NOMO-1 treated with dmso at 0.1 percent for 144 hours (cell line): Measurements from ENCODE around the gene FBXO28.

Experiments
- DNase-seq: peaks from one replicate; lab custom pipeline; 2025; ENCODE audit not compliant: unreplicated experiment; lab: John Stamatoyannopoulos, UW

The FBXO28 gene

DNA sequence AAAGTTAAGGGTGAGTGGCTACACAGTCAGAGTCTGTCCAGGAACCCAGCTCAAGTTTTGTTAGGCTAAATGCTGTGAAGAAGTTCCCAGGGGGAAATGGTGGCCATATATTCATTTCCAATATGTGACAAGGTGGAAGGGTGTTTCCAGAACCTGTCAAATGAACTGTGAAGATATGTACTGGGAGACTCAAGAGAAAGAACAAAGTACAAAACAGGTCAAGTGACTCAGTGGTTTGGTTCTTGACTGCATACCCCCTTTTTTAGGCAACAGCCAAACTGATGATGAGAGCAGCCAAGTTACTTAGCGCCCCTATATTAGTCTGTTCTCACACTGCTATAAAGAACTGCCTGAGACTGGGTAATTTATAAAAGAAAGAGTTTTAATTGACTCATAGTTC lies 18.6 kb upstream of the FBXO28 start:
- no peak for DNase-seq

DNA sequence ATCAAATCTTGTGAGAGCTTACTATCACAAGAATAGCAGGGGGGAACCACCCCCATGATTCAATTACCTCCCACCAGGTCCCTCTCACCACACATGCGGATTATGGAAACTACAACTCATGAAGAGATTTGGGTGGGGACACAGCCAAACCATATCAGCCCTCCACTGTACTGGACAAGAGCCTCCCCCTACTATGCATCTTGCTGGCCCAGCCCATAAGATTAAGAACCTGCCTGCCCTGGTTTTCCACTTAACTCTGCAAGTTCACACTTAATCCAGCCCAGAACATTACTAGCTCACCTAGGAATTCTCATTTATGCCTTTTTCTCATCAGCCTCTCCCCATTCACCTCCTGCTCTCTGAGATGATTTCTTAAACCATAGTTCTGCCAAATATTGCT lies 18.0 kb upstream of the FBXO28 start:
- no peak for DNase-seq

DNA sequence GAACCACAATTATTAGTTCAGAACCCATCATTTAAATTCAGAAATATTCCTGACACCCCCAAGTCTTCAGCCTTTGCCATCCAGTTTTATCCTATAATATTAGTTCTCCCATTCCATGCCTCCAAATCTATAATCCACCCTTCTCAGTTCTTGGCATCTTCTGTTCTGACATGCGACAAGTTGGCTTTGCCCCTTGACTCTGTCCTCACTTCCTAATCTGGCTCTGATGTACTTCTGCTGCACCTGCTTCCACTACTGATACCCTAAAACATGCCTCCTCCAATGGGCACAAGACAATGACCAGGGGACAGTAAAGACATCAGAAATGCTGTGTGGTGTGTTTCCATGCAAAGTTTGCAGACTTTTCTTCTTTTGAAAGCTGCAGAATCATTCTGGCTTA lies 17.1 kb upstream of the FBXO28 start:
- DNase-seq = no peak

DNA sequence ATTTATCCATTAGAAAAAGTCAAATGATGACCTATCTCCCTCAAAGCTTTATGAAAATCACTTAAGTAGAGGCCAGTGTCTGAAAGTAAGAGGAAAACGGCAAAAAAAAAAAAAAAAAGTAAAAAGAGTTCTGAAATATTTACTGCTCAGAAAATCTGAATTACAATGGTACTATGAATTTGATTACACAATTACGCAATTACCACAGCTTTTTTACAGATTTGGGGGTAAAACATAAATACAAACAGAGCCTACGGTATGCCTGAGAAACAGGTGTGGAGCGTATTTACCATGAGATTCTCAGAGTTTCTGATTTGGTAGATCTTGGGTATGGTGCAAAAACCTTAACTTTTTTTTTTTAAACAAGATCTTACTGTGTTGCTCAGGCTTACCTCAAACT lies 15.9 kb upstream of the FBXO28 start:
- no peak for DNase-seq

DNA sequence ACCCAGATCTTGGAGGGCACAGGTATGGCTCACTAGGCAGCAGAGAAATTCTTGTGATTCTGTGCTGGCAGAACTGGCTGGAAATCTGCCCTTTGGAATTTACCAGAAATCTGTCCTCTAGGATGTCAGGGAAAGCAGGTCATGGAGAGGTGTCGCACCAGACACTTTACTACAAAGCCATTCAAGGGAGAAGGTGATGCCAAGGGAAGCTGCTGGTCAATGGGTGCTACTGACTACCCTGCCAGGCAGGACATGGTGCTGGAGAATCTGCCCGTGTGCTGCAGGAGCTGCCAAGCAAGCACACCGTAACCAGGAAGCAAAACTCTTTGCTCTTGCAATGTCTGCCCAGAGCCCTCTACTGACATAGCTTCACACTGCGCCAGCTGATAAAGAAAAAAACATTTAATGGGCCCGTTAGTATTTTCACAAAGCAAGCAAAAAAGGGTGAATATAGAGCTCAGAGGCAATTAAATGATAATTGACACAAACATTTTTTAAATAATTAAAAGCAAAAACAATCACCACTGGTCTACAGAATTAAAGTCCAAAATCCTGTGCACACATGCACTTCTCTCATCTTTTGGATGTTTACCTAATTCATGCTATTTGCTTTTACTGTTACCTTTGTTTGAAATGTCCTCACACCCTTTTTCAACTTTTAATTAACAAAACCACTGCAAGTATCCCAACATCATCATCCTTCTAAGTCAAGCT lies 7.2 kb upstream of the FBXO28 start:
- DNase-seq = peak; percentile 56

DNA sequence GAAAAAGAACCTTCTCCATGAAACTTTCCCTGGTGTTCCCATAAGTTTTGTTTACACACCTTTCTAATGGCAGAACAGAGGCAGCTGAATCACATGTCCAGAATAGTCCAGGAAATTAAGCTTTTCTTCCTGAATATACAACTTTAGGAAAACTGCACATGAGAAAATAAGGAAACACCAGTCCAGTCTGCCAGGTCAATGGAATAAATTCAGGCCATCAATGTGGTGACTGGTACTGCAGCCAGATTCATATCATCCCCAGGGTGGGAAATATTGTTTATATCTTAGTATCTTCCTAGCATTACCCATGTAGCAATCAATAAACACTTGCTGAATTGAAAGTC lies 6.7 kb upstream of the FBXO28 start:
- no peak for DNase-seq

DNA sequence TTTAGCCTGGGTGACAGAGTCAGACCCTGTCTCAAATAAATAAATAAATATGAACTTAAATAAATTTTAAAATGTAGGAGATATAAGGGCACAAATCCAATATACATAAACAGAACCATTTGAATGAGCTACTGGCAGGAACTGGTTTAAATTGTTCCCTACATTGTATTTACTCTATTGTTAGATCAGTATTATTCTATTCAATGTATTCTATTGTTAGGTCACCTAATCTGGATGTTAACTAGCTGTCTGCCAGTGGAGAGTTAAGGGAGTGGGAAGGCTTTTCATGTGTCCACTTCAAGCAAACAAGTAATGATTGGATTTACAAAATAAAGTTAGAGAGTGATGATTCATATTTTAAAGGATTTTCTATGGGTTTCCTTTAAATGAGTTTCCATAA lies 4.9 kb upstream of the FBXO28 start:
- no peak for DNase-seq

DNA sequence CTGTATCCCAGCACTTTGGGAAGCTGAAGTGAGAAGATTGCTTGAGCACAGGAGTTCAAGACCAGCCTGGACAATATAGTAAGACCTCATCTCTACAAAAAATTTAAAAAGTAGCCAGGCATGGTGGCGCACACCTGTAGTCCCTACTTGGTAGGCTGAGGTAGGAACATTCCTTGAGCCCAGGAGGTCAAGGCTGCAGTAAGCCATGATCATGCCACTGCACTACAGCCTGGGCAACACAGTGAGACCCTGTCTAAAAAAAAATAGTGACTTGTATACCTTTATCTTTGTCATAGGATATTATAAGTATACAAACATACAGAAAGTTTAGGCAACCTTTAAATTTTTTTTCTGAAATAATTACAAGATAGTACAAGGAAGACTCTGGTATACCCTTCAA lies 3.9 kb upstream of the FBXO28 start:
- DNase-seq = no peak

DNA sequence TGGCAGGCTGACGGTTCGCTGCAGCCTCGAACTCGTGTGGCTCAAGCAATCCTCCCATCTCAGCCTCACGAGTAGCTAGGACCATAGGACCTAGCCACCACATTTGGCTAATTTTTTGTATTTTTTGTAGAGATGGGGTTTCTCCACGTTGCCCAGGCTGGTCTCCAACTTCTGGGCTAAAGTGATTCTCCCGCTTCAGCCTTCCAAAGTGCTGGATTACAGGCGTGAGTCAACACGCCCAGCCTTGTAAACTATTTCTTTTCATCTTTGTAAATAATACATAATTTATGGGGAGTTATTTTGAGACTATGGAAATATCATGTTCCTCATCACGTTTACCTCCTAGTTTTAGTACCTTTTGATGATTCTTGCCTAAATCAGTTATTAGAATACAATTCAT lies 906 bp upstream of the FBXO28 start:
- no peak for DNase-seq

DNA sequence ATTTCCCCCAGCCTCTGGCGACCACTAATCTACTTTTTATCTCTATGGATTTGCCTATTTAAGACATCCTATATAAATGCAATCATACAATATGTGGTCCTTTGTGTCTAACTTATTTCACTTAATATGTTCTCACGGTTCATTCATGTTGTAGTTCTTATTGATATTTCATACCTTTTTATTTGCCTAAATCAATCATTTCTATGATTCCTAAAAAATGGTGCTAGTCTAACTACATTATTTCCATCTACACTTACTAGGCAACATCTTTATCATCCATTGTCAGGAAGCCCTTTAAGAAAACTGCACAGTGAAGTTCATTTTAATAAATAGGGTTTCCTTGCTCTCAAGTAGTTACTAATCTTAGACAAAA lies 380 bp upstream of the FBXO28 start:
- DNase-seq = no peak

DNA sequence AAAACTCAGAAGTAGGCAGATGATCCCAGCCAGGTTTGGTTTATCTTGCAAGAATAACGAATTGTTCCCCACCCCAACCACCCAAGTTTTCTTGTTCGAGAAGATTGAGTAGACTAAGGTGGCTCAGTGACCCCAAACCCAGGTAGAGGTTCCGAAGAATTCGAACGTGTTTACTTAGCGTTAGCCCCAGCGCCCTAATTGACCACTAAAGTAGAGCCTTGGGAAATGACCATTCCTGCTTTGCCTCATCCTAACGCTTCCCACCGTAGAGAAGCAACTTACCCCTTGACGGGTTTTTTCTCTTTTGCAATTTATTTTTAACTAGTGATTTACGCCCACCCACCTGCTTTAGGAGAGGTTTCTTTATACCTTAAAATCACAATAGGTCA lies 870 bp downstream of the FBXO28 start:
- DNase-seq = no peak

DNA sequence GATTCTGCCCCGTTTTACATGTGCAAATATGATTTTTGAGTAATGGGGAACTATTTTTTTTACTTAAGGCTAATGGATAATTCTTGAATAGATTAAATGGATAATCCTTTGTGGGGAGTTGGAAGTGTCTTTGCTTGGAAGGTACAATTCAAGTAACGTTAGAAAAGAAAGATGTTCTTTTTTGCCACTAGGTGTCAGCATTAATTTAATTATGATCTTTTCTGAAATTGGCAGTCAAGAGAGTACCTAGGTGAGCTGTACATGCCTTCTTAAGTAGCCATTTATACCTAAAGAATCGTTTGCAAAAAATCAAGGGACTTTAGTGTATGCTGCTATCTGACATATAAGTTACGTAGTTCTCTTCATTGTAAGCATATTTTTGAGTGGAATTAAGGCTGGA lies 2.2 kb downstream of the FBXO28 start:
- peak; percentile 31 for DNase-seq

DNA sequence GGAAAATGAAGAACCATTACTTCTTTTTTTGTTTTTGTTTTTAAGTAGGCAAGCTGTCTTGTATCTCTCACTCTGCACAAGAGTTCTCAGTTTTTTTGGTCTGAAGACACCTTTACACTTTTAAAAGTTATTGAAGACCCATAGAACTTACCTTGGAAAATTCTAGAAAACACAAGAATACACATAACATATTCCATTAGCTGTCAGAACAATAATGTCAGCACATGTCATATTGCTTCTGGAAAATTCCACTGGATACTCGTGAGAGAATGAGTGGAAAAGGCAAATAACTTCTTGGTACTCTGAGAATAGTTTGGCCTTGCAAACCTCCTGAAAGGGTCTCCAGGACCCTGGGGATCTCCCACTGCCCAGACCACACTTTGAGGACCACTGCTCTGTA lies 4.8 kb downstream of the FBXO28 start:
- DNase-seq = no peak

DNA sequence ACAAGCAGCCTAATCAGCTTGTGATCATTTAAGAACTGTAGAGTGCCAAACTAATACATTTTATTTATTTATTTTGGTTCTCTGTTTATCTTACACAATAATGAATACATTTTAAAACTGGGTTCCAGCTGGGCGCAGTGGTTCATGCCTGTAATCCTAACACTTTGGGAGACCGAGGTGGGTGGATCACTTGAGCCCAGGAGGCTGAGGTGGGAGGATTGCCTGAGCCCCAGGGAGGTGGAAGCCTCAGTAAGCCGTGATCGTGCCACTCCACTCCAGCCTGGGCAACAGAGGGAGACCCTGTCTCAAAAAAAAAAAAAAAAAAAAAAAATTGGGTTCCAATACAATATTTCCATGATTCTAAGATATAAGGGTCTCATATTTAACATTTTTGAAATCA lies 9.2 kb downstream of the FBXO28 start:
- no peak for DNase-seq

DNA sequence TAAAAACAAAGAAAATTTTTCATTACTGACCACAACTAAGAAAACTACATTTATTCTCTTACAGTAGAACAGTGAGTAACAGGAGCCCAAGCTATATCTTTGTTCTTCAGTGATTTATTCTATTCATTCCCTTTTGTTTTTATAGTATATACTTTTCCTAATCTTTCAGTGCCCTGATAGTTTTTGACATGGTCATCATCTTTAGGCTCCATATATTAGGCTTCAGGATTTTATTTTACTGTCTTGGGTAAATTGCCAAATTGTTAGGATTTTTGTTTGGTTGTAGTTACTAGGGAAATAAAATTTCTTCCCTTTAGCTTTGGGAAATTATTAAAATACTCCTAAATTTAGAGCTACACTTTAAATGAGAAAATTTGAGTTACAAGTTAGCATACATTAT lies 10.3 kb downstream of the FBXO28 start:
- no peak for DNase-seq

DNA sequence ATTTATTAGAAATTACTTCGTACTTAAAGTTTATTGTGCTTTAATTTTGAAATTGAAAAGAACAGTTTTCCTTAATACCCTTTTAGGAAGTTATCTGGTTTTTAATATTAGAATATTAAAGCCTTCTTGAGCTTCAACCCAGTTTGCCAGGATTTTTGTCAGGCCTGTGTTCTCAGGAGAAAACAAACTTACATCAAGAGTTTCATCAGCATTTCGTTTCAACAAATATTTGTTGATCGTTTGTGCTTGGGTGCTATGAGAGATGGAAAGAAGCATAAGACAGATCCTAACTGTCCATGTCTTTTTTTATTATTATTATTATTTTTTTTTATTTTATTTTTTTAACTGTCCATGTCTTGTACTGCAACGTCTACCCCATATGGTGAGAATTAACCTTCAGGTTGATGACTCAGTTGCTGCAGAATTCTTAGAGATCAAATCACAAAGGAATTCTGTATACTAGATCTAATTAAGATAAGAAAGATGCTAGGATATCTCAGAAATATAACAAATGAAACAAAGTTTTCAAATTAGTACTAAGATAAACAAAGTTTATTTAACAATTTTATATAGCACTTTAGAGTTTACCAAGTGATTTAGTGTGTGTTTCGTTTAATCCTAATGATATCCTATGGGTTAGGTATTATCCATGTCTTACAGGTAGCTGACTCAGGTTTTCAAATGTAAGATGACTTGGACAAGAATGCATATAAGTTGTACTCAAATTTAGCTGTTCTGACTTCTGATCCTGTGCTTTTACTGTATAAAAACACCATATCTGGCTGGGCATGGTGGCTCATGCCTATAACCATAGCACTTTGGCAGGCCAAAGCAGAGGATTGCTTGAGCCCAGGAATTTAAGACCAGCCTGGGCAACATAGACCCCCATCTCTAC lies 14.3 kb downstream of the FBXO28 start:
- DNase-seq = no peak

DNA sequence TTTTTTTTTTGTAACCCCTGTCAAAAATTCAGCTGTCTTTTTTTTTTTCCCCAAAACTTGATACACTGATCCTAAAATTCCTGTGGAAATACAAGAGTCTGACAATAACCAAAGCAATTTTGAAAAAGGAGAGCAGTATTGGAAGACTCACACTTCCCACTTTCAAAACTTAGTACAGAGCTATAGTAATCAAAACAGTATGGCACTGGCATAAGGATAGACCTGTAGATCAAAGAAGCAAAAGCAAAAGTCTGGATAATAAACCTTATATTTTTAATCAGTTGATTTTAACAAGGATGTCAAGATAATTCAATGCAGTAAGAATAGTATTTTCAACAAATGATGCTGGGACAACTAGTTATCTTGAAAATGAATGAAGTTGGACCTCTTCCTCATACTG lies 17.3 kb downstream of the FBXO28 start:
- DNase-seq = no peak

DNA sequence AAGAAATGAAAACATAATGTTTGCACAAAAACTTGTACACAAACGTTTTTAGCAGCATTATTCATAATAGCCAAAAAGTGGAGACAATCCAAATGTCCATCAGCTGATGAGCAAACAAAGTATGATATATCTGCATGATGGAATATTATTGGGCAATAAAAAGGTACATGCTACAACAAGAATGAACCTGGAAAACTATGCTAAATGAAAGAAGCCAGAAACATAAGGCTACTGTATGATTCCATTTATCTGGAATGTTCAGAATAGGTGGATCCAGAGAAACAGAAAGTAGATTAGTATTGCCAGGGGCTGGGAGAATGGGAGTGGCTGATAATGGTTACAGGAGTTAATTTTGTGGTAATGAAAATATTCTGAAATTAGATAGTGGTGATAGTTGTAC lies 19.0 kb downstream of the FBXO28 start:
- DNase-seq = no peak

DNA sequence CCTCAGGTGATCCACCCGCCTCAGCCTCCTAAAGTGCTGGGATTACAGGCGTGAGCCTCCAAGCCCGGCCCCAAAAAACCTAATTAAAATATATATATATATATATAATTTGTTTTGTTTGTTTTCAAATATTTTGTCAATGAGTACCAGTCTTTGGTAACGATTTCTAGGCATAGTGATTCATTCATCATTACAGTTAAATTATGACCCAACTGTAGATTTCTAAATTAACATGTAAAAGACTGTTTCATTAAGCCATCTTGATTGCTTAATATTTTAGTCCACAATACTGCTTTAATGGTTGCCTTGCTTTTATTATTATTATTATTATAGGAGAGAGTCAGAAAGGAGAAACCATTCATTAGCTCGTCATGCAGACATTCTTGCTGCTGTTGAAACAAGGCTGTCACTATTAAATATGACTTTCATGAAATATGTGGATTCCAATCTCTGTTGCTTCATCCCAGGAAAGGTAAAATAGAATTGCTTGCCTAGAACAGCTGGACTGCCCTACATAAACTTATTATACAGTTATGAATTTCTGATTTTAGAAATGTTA lies 19.9 kb downstream of the FBXO28 start:
- no peak for DNase-seq

DNA sequence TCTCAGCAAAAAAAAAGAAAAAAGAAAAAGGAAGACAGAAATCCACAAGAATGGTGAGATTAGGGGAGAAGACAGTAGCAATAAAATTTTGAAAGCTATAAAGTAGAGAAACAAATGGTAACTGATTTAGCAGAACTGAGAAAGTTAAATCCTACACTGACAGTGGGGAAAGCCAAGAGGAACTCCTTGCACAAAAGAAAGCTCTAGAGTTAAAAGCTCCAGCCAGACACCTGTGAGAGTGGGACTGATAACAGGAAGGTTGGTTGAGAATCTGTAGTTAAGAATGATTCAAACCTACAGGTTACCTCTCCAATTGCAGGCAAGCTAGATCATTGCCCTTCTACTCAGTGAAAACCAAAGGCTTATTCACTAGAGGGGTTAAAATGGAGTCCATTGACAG lies 23.6 kb downstream of the FBXO28 start:
- DNase-seq = no peak

DNA sequence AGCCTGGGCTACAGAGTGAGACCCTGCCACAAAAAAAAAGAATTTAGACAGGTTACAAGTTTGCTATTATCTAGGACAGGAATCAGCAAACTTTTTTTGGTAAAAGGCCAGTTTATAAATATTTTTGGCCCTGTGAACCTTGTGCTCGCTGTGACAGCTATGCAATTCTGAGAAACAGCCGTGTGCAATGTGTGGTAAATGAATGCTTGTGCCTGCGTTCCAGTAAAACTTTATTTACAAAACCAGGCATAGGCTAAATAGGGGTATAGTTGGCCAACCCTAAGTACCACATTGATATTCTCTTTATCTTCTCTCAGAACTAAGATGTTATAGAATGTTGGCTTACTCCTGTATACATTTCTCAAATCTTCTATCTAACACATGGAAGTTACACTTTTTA lies 24.3 kb downstream of the FBXO28 start:
- no peak for DNase-seq

DNA sequence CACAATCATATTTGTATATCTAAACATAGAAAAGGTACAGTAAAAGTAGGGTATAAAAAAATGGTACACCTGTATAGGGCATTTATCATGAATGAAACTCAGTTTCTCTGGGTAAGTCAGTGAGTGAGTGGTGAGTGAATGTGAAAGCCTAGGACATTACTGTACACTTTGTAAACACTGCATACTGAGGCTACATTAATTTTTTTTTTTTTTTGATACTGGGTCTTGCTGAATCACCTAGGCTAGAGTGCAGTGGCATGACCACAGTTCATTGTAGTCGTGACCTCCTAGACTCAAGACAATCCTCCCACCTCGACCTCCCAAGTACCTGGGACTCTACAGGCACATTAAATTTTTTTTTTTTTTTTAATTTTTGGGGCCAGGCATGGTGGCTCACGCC lies 27.8 kb downstream of the FBXO28 start:
- no peak for DNase-seq

DNA sequence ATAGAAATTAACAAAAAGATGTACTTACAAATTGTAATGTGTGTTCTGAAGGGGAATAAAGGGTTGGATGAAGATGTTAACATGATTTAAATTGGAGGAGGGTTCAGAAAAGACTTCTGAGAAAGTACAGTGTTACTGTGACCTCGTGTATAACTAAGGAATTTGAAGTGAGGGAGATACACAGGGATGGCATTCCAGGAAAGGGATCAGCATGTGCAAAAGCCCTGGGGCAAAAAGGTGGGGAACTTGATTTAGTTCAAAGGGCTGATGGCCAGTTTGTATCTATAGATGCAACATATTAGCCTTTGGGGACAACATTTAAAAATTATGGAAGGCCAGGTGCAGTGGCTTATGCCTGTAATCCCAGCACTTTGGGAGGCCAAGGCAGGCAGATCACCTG lies 35.8 kb downstream of the FBXO28 start:
- DNase-seq = no peak
